ENCODE data around the gene LEAP2. TPM values are rescaled to one million over a fixed set of nuclear protein-coding genes. Genes with fewer than 3 reads are reported as not detected.

LEAP2 gene

DNA sequence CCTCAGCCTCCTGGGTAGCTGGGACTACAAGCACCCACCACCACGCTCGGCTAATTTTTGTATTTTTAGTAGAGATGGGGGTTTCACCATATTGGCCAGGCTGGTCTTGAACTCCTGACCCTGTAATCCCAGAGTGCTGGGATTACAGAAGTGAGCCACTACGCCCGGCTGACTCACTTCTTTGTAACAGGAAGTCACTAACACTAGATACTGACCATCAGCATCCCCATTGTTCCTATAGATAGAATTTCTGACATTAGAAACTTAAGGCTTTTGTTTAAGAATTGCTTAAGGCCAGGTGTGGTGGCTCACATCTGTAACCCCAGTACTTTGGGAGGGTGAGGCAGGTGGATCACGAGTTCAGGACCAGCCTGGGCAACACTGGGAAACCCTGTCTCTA lies 42.2 kb downstream of the LEAP2 start:
- Histone ChIP-seq H2BK12ac (ENCODE audit: low read length in 2 of 2) (no peak overlapping the region), H3K9ac (ENCODE audit: low read length) (no peak overlapping the region), H3K4me2 (ENCODE audit: low read length, poor library complexity, severe bottlenecking) (no peak overlapping the region), H3K14ac (ENCODE audit: low read length in 2 of 2) (no peak overlapping the region), H3K23ac (ENCODE audit: low read length in 2 of 2) (no peak overlapping the region), H3K79me1 (replicated peaks; ENCODE audit: low read length, poor library complexity, severe bottlenecking) (peaks cover 6% of the 10 kb centered on the region), H3K4me1 (ENCODE audit: control insufficient read depth, insufficient read depth, low read depth, low read length) (no peaks in the 10 kb centered on the region), H3K4ac (ENCODE audit: low read depth in 1 of 2, low read length in 2 of 2) (no peak overlapping the region), H2AK5ac (ENCODE audit: low read length, severe bottlenecking) (no peak overlapping the region), H4K91ac (ENCODE audit: low read length) (no peak overlapping the region), H2BK15ac (ENCODE audit: low read depth, poor library complexity, severe bottlenecking) (no peak overlapping the region), H3K36me3 (ENCODE audit: control insufficient read depth in 1 of 2, insufficient read depth in 2 of 2, low read depth in 1 of 2, low read length in 2 of 2) (peaks cover 35 to 71% of the 10 kb centered on the region in 2 experiments), H2BK5ac (ENCODE audit: low read depth, low read length, poor library complexity, severe bottlenecking) (no peak overlapping the region), H3K18ac (ENCODE audit: low read depth in 1 of 2, low read length in 2 of 2) (no peak overlapping the region), H2AFZ (ENCODE audit: low read depth, low read length) (no peak overlapping the region), H4K8ac (ENCODE audit: low read length) (no peak overlapping the region), H2BK120ac (ENCODE audit: low read depth, low read length) (no peak overlapping the region), H3K9me3 (ENCODE audit: control insufficient read depth, low read length) (no peaks in the 10 kb centered on the region), H3K27ac (ENCODE audit: low read length, poor library complexity, severe bottlenecking) (no peak overlapping the region), H3K27me3 (ENCODE audit: control insufficient read depth in 1 of 2, insufficient read depth in 1 of 2, low read length in 2 of 2) (no peaks in the 10 kb centered on the region), H3K4me3 (ENCODE audit: insufficient read depth in 1 of 2, low read depth in 1 of 2, low read length in 2 of 2) (no peak overlapping the region)
- DNase-seq: no peak
- whole genome bisulfite sequencing: 70% methylated on average over 2 of the region's 5 CpGs

DNA sequence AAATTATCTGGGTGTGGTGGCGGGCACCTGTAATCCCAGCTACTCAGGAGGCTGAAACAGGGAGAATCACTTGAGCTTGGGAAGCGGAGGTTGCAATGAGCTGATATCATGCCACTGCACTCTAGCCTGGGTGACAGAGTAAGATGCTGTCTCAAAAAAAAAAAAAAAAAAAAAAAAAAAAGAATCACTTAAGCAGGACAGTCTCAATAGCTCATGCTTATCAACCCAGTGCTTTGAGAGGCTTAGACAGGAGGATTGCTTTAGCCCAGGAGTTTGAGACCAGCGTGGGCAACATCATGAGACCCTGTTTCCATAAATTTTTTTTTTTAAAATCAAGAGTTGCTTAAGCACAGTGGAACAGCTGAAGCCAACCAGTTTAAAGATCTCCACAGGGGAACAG lies 42.6 kb downstream of the LEAP2 start:
- Histone ChIP-seq H3K36me3 (ENCODE audit: control insufficient read depth in 1 of 2, insufficient read depth in 2 of 2, low read depth in 1 of 2, low read length in 2 of 2) (peaks cover 35 to 70% of the 10 kb centered on the region in 2 experiments), H4K8ac (ENCODE audit: low read length) (no peak overlapping the region), H2BK15ac (ENCODE audit: low read depth, poor library complexity, severe bottlenecking) (no peak overlapping the region), H2BK5ac (ENCODE audit: low read depth, low read length, poor library complexity, severe bottlenecking) (no peak overlapping the region), H2AK5ac (ENCODE audit: low read length, severe bottlenecking) (no peak overlapping the region), H3K4ac (ENCODE audit: low read depth in 1 of 2, low read length in 2 of 2) (no peak overlapping the region), H3K14ac (ENCODE audit: low read length in 2 of 2) (no peak overlapping the region), H2BK12ac (ENCODE audit: low read length in 2 of 2) (no peak overlapping the region), H4K91ac (ENCODE audit: low read length) (no peak overlapping the region), H3K4me3 (ENCODE audit: insufficient read depth in 1 of 2, low read depth in 1 of 2, low read length in 2 of 2) (no peak overlapping the region), H2AFZ (ENCODE audit: low read depth, low read length) (no peak overlapping the region), H3K4me2 (ENCODE audit: low read length, poor library complexity, severe bottlenecking) (no peak overlapping the region), H3K27ac (ENCODE audit: low read length, poor library complexity, severe bottlenecking) (no peak overlapping the region), H3K23ac (ENCODE audit: low read length in 2 of 2) (no peak overlapping the region), H3K4me1 (ENCODE audit: control insufficient read depth, insufficient read depth, low read depth, low read length) (no peaks in the 10 kb centered on the region), H3K9ac (ENCODE audit: low read length) (no peak overlapping the region), H3K27me3 (ENCODE audit: control insufficient read depth in 1 of 2, insufficient read depth in 1 of 2, low read length in 2 of 2) (no peaks in the 10 kb centered on the region), H2BK120ac (ENCODE audit: low read depth, low read length) (no peak overlapping the region), H3K9me3 (ENCODE audit: control insufficient read depth, low read length) (no peaks in the 10 kb centered on the region), H3K18ac (ENCODE audit: low read depth in 1 of 2, low read length in 2 of 2) (no peak overlapping the region), H3K79me1 (replicated peaks; ENCODE audit: low read length, poor library complexity, severe bottlenecking) (peaks cover 4% of the 10 kb centered on the region)
- WGBS: 98% methylated on average over 2 of the region's 3 CpGs
- no peak for DNase-seq

Small RNA genes lying within 50 kb of the gene (small RNA-seq; reads per million reads assigned to genes)
- not detected for gene RNA5SP192 (ENCODE audit: low read depth)
